Testis (tissue), 2 donors: ENCODE data around the gene ITPRIP.

Experiments used
- POLR2A ChIP-seq: fragments of 450-650 bp; IDR thresholded peaks from one replicate; pipeline ENCODE4 v1.6.1; 2017; ENCODE audit warnings: antibody characterized with exemption, mild to moderate bottlenecking, moderate library complexity
- TF ChIP-seq, protein P1 (sequence below), 3 experiments: fragments of 450-650 bp in 2 of 3; fragments of 200-600 bp in 1 of 3; sonication (generic) in 1 of 3; IDR thresholded peaks; one replicate each; pipeline ENCODE4 v1.5.1; 2016 to 2019; ENCODE audit warnings: antibody characterized with exemption in 3 of 3, mild to moderate bottlenecking in 2 of 3, moderate library complexity in 1 of 3

GRCh38 chr10:104317269-104317710 is 21.0 kb downstream of the ITPRIP start:
- TF ChIP-seq, protein P1, sequence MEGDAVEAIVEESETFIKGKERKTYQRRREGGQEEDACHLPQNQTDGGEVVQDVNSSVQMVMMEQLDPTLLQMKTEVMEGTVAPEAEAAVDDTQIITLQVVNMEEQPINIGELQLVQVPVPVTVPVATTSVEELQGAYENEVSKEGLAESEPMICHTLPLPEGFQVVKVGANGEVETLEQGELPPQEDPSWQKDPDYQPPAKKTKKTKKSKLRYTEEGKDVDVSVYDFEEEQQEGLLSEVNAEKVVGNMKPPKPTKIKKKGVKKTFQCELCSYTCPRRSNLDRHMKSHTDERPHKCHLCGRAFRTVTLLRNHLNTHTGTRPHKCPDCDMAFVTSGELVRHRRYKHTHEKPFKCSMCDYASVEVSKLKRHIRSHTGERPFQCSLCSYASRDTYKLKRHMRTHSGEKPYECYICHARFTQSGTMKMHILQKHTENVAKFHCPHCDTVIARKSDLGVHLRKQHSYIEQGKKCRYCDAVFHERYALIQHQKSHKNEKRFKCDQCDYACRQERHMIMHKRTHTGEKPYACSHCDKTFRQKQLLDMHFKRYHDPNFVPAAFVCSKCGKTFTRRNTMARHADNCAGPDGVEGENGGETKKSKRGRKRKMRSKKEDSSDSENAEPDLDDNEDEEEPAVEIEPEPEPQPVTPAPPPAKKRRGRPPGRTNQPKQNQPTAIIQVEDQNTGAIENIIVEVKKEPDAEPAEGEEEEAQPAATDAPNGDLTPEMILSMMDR (IDR thresholded peaks at IDR 0.05): no peak
- TF ChIP-seq POLR2A: no peak
